Activated CD8-positive, alpha-beta memory T cell treated with anti-CD3 and anti-CD28 coated beads for 4 hours (primary cell): ENCODE results near the gene UFD1.
A peak's percentile ranks its signal among the peaks of the same experiment; 100 is the strongest.

Experiments
- DNase-seq, 2 donors: peaks; one replicate each; pipeline ENCODE4 v3.0.0-alpha.2; 2020; ENCODE audit warnings: low read depth in 2 of 2

UFD1 gene

DNA sequence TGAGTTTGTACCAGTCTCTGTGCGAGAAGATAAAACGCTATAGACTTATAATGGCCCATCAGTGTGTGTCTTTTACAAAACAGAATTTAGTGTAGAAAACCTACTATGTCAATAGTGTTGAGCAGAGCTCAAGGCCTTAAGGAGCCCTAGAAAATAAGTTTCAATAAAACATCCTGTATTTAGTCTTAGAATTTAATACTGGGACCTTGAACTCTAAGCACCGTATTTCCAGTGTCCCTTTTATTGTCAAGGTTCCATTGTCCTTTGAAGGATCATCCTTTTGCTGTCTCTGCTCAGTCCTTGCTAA is 17.3 kb upstream of the UFD1 start:
- no peak for DNase-seq

DNA sequence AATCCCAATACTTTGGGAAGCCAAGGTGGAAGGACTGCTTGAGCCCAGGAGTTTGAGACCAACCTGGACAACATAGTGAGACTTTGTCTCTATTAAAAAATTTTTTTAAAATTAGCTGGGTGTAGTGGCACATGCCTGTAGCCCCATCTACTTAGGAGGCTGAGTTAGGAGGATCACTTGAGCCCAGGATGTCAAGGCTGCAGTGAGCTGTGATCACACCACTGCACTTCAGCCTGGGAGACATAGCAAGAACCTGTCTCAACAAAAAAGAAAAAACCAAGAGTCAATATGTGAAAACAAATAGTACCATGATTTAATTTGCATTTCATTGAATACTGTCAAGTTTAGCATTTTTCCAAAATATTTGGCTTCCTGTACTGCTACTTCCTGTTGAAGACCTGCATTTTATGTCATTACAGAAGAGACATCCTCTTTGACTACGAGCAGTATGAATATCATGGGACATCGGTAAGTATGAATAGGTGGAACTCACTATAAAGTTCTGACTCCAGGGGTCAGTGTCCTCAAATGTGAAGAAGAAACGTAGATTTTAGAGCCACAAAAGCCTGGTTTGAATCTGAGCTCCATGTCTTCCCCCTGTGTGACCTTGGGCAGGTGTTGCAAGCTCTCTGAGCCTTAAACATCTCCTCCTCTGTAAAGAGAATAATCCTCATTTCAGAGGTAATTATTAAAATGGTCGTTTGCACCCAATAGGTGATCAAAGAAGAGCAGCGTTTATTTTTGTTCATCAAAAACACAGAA is 16.8 kb upstream of the UFD1 start:
- no peak for DNase-seq

DNA sequence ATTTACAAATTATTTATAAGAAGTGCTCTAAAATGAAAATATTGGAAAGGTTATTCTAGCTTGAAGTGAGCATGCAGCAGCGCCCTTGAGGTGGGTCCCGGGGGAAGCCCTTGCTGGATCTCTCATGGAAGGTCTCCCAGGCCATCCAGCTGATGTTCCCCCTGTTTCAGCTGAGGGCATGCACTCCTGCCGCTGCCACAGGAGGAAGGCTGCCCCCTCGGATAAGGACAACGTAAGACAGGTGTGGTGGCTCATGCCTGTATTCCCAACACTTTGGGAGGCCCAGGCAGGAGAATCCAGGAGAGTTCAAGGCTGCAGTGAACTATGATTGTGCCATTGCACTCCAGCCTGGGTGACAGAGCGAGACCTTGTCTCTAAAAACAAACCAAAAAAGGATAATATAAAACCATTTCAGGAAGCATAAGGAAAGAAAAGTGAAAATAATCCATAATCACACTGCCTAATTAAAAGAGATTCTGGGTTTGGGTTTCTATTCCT is 15.7 kb upstream of the UFD1 start:
- DNase-seq: no peak

DNA sequence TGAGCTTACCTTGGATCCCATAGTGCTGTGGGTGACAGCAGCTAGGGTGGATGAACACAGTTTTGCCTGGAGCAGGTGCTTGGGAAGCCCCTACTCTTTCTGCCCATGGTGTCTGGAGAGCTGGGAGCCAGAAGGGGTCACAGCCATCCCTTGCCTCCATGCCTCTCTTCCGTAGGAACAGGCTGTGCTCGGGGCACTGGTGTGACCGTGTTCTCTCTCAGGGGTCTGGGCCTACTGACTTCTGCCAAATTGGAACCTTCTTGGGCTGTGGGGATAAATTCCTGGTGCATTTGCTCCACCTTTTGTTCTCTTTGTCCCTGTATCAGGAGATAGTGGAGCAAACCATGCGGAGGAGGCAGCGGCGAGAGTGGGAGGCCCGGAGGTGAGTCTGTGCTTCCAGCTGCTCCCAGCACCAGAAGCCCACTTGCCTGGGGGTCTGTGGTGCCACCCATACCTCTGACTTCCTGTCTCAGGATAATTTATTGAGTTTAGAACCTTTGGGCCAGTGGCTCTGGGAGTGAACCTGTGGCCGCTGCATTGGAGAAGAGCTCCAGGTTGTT is 15.1 kb upstream of the UFD1 start:
- no peak for DNase-seq

DNA sequence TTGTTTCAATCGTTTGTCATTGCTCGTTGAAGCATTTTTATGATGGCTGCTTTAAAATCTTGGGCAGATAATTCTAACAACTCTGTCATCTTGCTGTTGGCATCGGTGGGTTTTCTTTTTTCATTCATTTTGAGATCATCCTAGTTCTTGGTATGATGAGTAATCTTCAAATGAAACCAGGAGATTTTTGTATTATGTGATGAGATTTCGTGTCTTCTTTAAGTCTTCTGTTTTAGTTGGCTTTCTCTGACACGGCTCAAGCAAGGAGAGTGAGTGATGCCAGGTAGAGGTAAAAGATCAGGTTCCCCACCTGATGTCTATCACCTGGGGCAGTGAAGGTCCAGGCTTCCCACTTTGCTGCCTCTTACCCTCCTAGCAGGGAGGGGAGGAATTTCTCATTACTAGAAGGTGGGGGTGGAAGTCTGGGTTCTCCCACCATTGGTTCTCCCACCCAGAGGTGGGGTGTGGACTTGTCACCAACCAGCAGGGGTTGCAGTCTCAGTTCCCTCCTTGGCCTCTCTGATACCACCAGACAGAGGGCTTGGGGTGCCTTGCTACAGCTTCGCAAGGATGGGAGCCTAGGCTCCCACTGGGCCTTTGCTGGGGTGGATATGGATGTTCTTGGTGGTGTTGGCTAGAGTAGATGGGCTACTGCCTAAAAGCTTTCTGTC is 13.6 kb upstream of the UFD1 start:
- no peak for DNase-seq

DNA sequence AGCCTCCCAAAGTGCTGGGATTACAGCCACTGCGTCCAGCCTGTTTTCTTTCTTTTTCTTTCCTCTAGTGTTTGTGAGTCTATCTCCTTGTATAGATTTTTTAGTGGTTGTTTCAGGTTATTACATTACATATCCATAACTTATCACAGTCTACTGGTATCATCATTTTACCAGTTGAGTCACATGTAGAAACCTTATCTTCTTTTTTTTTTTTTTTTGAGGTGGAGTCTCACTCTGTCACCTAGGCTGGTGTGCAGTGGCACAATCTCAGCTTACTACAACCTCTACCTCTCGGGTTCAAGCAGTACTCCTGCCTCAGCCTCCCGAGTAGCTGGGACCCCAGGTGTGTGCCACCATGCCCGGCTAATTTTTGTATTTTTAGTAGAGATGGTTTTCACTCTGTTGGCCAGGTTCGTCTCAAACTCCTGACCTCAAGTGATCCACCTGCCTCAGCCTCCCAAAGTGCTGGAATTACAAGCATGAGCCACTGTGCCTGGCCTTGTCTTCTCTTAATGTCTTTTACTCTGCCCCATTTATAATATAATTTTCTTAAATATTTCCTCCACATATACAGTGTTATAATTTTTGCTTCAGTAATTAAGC is 11.7 kb upstream of the UFD1 start:
- DNase-seq: no peak

DNA sequence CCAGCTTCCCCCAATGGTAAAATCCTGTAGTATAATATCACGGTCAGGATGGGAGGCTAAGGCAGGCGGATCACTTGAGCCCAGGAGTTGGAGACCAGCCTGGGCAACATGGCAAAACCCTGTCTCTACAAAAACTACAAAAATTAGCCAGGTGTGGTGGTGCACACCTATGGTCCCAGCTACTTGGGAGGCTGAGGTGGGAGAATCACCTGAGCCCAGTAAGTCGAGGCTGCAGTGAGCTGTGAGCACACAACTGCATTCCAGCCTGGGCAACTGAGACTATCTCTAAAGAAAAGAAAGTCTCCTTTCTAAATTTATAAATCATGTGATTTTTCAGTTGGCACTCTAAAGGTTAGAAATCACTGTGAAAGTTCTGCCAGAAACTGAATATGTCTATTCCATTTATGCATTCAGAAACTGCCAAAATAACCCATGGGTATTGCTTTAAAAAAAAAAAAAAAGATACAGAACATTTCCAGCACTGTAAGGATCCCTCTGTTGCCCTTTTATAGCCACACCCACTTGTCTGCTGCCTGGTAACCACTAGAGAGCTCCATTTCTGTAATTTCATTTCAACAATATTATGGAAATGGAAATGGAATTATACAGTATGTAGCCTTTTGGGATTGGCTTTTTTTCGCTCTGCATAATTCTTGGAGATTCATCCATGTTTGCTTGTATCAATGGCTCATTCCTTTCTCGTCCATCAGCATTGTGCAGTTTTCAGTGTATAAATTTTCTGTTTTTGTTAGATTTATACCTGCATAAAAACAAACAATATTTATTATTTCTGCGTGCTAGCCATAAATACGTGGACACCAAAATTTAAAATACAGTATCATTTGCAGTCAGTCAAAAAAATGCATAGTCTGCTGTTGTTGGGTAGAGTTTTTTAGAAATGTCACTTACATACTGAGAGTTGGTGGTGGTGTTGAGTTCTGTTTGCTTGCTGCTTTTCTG is 10.2 kb upstream of the UFD1 start:
- DNase-seq: no peak

DNA sequence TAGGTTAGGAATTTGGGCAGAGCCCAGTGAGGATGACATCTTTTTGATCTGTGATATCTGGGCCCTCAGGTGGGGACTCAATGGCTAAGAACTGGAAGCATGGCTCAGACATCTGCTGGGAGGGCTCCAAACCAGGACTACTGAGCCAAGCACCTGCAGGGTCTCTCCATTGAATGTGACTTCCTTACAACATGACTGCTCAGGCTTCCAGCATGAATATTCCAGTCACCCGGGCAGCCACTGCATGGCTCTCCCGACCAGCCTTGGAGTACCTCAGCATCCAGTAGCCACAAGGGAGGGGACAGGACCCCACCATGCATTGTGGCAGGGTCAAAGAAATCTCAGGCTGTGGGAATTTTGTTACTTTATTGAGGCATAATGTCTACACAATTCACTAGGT is 9.3 kb upstream of the UFD1 start:
- no peak for DNase-seq

DNA sequence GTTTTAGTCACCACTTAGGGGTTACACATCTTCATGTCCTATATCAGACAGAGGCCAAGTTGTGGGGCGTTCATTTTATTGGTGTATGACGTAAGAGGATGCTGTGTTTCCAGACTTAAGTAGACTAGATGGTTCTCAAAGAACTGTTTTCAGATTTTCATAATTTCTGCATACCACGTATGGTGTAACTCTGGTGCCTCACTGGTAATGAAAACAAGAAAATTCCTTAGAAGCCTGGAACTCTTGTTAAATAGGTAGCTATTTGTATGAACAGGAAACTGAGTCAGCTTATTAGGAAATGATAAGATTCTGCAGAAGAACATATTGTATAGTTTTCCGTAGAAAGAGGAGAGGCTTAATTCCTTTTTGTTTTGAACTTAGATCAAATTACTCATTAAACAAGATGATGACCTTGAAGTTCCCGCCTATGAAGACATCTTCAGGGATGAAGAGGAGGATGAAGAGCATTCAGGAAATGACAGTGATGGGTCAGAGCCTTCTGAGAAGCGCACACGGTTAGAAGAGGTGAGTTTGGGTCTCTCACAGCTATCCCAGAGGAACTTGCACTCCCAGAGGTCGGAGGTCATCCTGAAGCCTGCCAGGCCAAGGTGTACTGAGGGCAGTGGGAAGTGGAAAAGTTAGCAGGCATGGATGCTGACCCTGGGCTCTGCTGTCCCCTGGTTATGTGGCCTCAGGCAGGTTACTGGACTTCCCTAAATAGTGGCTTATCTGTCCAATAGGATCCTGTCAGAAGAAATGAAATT is 4.7 kb upstream of the UFD1 start:
- DNase-seq: no peak

DNA sequence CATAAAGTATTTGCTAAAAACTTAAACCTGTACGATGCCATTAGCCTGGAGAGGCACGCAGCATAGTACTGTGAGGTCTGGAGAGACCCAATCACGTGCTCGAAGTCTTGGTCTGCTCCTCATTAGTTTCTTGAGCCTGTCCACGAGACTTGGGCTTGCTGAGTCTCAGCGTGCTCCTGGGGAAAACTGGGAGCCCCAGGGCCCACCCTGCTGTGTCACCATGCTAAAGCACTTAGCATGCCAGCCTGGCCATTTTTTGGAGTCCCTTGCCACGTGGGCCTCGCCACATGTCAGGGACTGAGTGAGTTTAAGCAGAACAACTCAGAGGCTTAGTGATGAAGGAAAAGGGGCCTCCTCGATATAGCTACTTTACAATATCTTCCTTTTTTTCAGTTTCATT is 3.3 kb upstream of the UFD1 start:
- no peak for DNase-seq

DNA sequence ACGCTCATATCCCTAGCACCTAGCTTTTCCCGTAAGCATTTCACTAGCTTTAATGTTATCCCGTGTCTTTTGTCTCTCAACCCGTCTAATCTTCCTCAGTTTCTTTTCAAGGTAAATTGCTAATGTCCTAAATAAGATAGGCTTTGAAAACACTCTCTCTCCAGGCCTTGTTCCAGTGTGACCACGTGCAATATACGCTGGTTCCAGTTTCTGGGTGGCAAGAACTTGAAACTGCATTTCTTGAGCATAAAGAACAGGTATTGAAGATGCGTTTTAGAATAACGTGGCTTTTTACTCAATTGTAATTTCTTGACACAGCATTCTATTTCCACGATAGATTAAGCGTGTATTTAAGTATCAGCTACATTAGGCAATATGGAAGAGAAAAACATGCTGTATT is 1.8 kb upstream of the UFD1 start:
- no peak for DNase-seq

DNA sequence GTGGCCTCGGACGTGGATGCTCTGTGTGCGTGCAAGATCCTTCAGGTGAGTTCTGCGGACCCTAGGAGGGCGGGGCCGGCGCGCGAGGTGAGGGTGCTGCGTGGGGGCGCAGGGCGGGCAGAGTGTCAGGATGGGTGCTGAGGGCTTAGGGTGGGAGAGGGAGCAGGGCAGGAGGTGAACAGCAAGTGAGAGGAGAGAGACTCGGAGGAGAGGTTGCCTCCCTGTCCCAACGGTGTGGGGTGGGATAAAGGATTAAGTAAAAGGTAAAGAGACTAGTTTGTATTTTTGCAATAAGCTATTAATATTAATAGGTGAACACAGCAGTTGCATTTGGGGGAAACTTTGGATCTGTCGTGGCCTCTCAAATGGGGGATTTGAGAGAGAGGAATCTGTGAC is 1.2 kb upstream of the UFD1 start:
- no peak for DNase-seq

DNA sequence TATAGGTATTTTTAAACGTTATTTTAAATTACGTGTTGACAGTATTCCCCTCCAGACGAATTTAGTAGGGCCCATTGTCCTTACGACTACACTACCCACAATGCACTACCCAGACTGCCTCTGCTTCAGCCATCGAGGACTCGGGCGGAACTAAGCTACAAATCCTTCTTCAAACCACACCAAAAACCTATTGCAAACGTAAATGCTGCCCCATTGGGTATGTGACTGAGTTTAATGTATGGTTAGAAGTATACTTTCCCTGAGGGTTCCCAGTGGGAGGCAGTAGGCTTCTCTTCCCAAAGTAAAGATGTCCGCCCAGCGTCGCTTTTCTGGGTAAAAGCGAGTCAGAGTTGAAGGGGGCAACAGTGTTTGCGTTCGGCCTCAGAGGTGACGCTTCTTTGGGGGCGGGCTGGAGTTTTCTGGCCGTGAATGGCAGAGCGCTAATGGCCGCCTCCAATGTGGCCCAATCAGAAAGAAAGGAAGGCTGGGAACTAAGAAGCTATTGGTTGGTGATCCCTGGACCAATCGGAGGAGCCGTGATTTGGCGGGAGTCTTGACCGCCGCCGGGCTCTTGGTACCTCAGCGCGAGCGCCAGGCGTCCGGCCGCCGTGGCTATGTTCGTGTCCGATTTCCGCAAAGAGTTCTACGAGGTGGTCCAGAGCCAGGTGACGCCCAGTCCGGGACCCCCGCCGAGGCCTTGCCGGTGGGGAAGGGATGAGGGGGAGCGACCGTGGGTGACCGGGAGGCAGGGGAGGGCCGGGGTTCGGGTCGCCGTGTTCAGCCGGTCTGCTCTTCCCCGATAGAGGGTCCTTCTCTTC is 571 bp upstream of the UFD1 start, which contains the start of gene CDC45:
Gene CDC45 (plus strand): TSS at position 566 of the 818 bp plus-strand sequence. CDS start 49 bp downstream, at position 615.
- peak; percentile 86 to 89 for DNase-seq

DNA sequence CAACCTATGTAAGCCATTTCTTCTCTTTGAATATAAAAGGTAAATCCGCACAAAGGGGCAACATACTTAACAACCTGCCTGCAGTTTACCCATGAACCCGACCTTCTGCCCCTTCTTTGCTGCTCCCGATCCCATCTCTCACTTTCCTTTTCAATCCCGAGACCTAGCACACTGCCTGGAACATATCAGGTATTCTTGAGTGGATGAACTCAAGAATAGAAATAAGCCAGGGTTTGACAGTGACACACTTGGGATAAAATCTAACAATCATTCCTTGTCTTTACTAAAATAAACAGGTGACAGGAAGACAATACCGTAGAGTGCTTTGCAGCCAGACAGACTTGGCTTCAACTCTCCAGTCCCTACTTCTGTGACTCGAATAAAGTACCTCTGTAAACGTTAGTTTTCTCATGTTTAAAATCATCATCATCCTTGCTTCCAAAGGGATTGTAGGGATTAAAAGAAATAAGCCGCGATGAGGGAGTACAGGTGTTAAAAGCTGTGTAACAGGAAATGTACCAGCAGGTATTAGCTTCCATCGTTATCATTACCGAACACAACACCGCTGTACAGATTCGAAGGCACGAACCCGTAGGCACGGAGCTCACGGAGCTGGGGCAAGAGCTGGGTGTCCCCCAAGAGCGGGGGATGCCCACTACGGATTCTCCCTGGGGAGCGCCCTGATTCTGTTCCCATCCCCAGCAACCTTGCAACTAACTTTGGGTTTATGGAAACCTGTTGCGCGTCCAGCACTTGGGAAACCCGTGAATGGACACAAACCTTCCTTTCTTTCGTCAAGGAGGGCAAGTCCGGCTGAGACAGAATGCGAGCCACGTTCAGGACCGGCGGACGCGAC is 720 bp downstream of the UFD1 start:
- peak in 1 of 2 donors; percentile 0 for DNase-seq

DNA sequence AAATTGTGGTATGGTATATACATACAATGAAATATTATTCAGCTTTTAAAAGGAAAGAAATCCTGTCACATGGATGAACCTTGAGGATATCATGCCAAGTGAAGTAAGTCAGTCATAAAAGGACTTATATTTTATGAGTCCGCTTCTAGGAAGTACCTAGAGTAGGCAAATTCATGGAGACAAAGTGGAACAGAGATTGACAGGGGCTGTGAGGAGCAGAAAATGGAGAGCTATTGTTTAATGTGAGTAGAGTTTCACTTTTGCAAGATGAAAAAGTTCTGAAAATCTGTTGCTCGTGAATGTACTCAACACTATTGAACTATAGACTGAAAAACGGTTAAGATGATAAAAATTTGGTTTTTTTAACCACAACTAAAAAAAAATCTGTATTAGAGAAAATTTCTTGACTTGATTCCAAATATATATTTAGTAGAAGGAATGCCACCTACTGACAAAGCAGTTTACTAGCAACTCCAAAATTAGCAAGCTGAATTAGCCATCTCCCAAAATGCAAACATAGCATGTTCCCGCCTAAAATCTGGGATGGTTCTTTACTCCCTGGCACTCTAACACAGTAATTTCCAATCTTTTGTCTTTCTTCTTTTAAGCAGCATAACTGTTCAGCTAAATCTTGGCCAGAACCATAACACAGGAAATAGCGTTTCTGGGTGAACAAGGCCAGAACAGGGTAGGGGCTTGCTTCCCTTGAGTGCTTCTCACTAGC is 1.5 kb downstream of the UFD1 start:
- DNase-seq: no peak

DNA sequence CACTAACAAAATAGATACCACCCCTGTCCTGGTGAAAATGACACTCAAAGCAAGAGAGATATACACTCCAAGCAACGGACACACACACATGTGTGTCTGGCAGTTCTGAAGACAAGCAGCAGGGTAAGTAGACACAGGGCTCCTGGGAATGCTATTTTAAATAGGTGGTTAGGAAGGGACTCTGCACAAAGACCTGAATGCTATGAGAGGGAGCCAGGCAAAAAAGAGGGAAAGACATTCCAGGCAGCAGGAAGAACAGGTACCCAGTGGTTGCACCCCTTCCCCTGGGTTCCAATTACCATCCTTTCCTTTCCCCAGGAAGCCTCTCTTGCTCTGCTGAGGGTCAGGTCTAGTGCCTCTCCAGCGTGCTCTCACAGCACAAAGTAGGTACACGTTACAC is 3.0 kb downstream of the UFD1 start:
- no peak for DNase-seq

DNA sequence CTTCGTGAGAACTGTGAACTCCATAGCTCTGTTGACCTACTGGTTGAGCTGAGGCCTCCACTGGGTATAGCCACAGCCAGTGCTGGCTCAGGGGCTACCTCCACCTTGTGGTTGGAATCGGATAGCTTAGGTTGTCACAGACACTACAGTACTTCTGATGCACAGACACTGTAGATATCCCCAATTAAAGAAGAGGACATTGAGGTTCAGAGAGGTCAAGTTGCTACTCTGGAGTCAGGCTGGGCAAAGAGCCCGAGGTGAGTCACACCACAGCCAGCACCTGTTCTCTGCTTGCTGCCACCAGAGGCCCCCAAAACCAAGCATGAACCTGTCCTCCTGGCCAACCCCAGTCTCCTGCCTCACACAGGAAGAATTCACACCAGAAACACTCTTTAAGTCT is 5.4 kb downstream of the UFD1 start:
- DNase-seq: no peak

DNA sequence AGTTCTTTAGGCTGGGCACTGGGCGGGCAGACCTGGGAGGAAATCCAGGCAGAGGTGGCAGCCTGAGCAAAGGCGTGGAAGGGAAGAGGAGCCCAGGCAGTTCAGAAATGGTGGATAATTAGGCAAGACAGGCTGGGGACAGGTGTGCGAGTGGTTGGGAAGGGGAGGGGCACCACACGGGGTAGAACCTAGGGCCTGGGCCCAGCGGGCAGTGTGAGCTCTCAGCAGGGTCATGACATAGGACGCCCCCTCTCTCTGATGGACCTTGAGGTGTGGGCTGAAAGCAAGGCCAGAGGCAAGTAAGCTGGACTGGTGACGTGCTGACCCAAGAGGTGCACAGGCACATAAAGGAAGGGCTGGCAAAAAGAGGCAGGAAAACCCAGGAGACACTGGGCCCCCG is 6.8 kb downstream of the UFD1 start:
- no peak for DNase-seq
